Measurements from ENCODE around the gene MAD2L2. TPM values are rescaled to one million over a fixed set of nuclear protein-coding genes. Genes with fewer than 3 reads are reported as not detected.

Gene MAD2L2
- total RNA-seq, 2 donors from 2014 or later, result 26.9 to 27.3 TPM

DNA sequence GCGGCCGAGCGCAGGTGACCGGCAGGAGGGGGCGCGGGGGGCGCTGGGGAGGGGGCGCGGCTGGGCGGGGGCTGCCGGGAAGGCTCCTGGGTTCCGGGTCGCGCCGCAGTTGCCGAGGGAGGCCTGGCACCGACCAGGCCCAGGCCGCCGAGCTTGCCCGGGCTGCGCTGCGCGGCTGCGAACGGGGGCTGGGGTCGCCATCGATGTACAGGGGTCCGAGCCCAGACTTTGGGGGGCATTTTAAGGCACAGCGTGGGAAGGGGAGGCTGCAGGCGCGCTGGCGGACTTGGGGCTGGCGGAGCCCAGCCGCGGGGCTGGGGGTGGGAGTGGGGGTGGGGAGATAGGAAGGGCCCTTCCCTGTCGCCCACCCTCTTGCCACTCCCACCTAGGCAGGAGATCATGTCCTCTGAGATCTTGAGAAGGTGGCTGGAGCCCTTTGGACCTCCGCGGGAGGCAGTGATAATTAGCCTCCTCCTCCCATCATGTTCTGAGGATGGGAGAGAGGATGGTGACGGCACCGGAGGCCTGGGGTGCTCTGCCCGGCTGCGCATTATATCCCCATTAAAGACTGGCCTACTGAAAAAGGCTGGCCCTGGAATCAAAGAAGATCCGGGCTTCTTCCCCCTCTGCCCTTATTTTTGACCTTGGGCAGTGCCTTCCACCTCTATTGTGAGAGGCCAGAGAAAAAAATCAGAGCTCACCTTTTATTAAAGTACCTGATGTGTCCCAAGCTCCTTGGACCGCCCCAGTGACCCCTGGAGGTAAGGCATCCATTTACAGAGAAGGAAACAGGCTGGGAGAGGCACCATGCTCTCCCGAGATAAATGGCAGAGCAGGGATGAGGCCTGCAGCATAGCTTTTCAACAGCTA lies 25.8 kb downstream of the MAD2L2 start:
- no peak overlapping the region for H3K27ac ChIP-seq
- TF ChIP-seq, protein P1, sequence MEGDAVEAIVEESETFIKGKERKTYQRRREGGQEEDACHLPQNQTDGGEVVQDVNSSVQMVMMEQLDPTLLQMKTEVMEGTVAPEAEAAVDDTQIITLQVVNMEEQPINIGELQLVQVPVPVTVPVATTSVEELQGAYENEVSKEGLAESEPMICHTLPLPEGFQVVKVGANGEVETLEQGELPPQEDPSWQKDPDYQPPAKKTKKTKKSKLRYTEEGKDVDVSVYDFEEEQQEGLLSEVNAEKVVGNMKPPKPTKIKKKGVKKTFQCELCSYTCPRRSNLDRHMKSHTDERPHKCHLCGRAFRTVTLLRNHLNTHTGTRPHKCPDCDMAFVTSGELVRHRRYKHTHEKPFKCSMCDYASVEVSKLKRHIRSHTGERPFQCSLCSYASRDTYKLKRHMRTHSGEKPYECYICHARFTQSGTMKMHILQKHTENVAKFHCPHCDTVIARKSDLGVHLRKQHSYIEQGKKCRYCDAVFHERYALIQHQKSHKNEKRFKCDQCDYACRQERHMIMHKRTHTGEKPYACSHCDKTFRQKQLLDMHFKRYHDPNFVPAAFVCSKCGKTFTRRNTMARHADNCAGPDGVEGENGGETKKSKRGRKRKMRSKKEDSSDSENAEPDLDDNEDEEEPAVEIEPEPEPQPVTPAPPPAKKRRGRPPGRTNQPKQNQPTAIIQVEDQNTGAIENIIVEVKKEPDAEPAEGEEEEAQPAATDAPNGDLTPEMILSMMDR (IDR thresholded peaks at IDR 0.05), result no peak
- H3K36me3 ChIP-seq, result peaks cover 4% of the 10 kb centered on the region
- H3K4me3 ChIP-seq, result peak overlapping the region; percentile 90
- DNase-seq (ENCODE audit: low spot score), result no peak
- no peaks in the 10 kb centered on the region for H3K27me3 ChIP-seq (replicated peaks; ENCODE audit: insufficient read depth)
- peaks cover 9 to 25% of the 10 kb centered on the region in 2 donors for H3K4me1 ChIP-seq (ENCODE audit: control insufficient read depth in 1 of 2, low read depth in 2 of 2)
- H3K9me3 ChIP-seq, result no peaks in the 10 kb centered on the region
- no peak for ATAC-seq (ENCODE audit: insufficient number of reproducible peaks, low FRiP score, low read depth)

DNA sequence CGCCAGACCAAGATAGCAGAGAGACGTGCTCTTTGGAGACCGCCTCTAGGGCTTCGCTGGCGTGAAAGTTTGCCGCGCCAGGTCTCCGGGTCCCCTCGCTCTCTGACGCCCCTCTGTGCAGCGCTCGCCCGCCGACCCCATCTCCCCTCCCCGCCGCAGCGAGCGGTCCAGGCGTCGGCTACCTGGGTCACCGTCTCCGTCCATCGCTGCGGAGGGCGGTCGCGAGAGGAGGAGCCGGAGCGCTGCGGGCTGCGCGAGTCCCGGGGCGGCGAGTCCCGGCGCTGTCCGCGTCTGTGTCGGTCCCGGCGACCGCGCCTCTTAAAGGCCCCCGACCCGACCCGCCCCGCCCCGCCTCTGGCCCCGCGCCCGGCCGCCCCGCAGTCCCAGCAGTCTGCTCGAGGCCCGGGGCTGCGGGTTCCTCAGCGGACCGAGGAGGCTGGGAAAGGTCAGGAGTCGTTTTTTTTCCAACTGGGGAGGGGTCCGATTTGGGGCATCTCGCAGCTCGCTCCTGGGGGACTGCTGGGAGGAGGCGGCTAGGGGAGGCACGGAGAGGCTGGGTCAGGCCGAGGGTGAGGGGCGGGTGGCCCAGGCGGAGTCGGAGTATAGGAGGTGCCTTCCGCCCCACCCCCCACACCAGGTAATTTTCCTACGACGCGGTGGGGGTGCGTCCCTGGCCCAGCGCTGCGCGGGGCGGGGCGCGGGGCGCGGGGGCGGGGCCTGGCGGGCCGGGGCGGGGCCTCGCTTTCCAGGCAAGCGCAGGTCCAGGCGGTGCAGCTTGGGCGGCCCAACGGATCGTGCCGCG lies 26.6 kb downstream of the MAD2L2 start, which contains the start of the genes FBXO2 and FBXO44:
FBXO2 (minus strand) TSS at position 293 of the 802 bp plus-strand sequence; CDS start at position 204, 89 bp downstream.
FBXO44 (plus strand) TSS at position 741 of the 802 bp plus-strand sequence. CDS start 959 bp downstream, outside the sequence.
- H3K9me3 ChIP-seq, result no peaks in the 10 kb centered on the region
- H3K36me3 ChIP-seq, result peaks cover 4% of the 10 kb centered on the region
- H3K4me3 ChIP-seq, result peak within 1 kb of the TSS; percentile 90
- peak; percentile 44 for ATAC-seq (ENCODE audit: insufficient number of reproducible peaks, low FRiP score, low read depth)
- no peak for DNase-seq (ENCODE audit: low spot score)
- peaks cover 5% of the 10 kb centered on the region for H3K27me3 ChIP-seq (replicated peaks; ENCODE audit: insufficient read depth)
- TF ChIP-seq, protein P1 (IDR thresholded peaks at IDR 0.05), result no peak
- peak within 1 kb of the TSS in 1 of 2 donors; percentile 28 for H3K27ac ChIP-seq
- H3K4me1 ChIP-seq (ENCODE audit: control insufficient read depth in 1 of 2, low read depth in 2 of 2), result peaks cover 9 to 34% of the 10 kb centered on the region in 2 donors

DNA sequence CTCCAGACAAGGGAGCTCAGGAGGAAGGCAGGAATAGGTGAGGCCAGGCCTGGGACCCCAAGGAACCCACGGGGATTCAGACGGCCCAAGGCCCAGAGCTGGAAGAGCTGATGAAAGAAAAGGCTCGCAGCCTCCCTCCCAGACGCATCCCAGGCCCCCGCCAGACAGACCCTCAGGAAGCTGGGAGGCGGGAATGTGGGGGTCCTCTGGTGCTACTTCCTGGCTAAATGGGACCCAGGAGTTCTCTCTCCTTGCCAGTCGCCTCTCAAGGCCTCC lies 27.1 kb downstream of the MAD2L2 start:
- Histone ChIP-seq H3K27ac (peak overlapping the region in 1 of 2 donors; percentile 28), H3K9me3 (no peaks in the 10 kb centered on the region), H3K36me3 (no peaks in the 10 kb centered on the region), H3K4me3 (peak overlapping the region; percentile 90), H3K27me3 (replicated peaks; ENCODE audit: insufficient read depth) (peaks cover 5% of the 10 kb centered on the region), H3K4me1 (ENCODE audit: control insufficient read depth in 1 of 2, low read depth in 2 of 2) (peaks cover 9 to 36% of the 10 kb centered on the region in 2 donors)
- TF ChIP-seq, protein P1 (IDR thresholded peaks at IDR 0.05), result no peak
- DNase-seq (ENCODE audit: low spot score) (no peak), ATAC-seq (ENCODE audit: insufficient number of reproducible peaks, low FRiP score, low read depth) (no peak)

DNA sequence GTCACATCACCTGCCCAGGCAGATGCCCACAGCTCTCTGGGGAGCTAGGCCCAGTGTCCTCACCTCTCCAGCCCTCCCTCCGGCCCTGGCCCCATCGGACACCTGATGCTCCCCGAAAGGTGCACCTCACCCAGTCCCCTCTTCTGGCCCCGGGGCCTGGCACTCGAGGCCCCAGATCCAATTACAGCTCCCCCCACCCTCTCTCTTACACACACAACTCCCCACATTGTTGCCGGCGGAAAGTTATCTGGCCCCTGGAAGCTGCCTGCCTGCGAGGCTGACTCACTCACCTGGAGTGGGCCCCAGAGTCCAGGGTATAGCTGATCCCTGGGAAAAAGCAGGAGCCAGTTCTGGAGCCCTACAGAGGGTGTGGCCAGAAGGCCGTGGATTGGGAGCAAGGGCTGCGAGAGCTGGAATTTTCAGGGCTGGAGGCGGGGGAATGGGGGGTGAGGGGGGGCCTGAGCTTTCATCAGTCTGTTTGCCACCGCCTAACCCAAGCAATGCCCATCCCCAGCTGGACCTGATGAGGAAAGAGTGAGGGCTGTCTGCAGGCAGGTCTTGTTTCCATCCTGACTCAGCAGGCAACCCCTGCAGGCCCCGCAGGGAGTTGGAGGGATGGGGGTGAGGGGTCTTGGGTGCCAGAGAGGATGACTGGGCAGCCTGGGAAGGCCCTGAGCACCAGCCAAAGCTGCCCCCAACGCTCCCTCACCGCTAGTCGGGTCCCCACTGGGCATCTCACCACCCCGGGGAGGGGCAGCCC lies 27.7 kb downstream of the MAD2L2 start:
- H3K4me3 ChIP-seq, result peak overlapping the region; percentile 90
- TF ChIP-seq, protein P1 (IDR thresholded peaks at IDR 0.05), result no peak
- DNase-seq (ENCODE audit: low spot score) (no peak), ATAC-seq (ENCODE audit: insufficient number of reproducible peaks, low FRiP score, low read depth) (no peak)
- H3K27ac ChIP-seq, result peak overlapping the region in 1 of 2 donors; percentile 28
- H3K9me3 ChIP-seq, result no peaks in the 10 kb centered on the region
- H3K36me3 ChIP-seq, result no peaks in the 10 kb centered on the region
- H3K4me1 ChIP-seq (ENCODE audit: control insufficient read depth in 1 of 2, low read depth in 2 of 2), result peaks cover 13 to 41% of the 10 kb centered on the region in 2 donors
- H3K27me3 ChIP-seq (replicated peaks; ENCODE audit: insufficient read depth), result peaks cover 5% of the 10 kb centered on the region

All from thoracic aorta (tissue), 2 donors.